GM21737 (cell line): Measurements from ENCODE around the gene ALDH1A3.

Source experiments
- ATAC-seq: cut with Tn5 transposase; IDR thresholded peaks from one replicate; pipeline ENCODE4 v1.9.1; 2021; ENCODE audit warnings: mild to moderate bottlenecking, moderate library complexity; ENCODE audit not compliant: unreplicated experiment

The ALDH1A3 gene

GRCh38 chr15:100923076-100923475, 43.4 kb downstream of the ALDH1A3 start:
- ATAC-seq, result no peak

GRCh38 chr15:100923902-100924301, 44.3 kb downstream of the ALDH1A3 start:
- no peak for ATAC-seq

GRCh38 chr15:100924436-100924835, 44.8 kb downstream of the ALDH1A3 start:
- no peak for ATAC-seq

DNA sequence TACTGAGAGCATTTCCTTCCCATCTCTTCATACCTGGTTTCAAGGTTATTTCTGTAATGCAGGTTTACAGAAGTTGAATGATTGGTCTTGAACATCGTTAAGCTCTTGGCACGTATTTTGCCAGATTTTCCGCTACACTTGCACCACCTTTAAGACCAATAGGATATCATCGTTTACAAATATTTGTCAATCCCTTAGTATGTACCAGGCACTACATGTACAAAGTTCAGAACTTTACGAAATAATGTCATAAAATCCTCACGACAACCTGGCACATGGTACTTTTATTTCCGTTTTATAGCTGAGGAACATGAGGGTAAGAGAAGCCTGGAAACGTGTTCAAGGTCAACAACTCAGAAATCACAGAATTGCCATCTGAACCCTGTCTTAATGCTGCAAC, 45.8 kb downstream of the ALDH1A3 start:
- ATAC-seq, result no peak

DNA sequence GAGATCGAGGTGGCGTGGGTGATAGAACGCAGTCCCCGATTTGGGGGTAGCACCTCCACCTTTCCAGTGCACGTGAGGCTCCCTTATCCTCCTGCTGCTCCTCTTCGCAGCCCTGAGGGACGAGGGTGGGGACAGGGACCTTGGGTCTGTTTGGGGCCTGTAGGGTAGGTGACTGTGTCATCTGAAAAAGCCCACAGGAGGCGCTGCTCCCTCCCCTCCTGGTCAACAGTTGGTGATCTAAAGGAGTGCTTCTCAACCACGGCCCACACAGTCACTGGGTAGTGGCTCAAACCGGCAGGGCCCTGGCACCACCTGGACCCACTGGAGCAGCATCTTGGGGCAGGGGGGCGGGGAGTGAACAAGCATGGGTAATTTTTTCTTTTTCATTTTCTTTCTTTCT, 46.6 kb downstream of the ALDH1A3 start:
- ATAC-seq, result no peak

DNA sequence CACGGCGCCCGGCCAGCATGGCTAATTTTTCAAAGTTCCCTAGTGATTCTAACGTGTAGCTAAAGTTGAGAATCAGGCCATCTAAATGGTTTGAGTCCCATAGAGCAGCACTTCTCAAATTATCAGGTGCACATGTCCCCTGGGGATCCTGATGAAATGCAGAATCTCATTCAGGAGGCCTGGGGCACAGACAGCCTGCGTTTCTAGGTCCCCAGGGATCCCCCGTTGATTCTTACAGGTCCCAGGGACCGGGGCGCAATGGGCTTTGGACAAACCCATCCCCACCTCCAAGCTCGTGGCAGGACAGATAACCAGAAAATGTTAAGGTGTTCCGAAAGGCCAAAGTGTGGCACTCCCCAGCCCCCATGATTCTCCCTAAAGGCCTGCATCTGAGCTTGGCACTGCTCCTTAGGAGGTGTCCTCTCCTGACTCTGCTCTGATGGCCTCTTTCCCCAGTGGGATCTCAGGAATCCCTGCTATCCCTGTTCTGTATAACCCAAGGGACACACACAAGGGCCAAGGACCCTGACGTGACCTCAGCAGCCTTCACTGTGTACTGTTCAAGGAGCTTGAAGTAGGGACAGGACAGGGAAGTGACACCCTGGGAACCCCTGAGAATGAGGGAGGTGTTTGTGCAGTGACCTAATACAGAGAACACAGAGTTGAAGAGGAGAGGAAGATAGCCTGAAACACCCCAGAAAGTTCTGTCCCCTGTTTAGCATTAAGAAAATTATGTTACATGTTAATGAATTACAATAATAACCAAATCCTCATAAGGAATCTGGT, 47.5 kb downstream of the ALDH1A3 start:
- peak; percentile 54 for ATAC-seq

- no peak for ATAC-seq
Measured at GRCh38 chr15:100928632-100929280, 49.1 kb downstream of the ALDH1A3 start.

- no peak for ATAC-seq
Measured at GRCh38 chr15:100929641-100930042, 50.0 kb downstream of the ALDH1A3 start.

- no peak for ATAC-seq
Measured at GRCh38 chr15:100930306-100930848, 50.7 kb downstream of the ALDH1A3 start.

- ATAC-seq, result no peak
Measured at GRCh38 chr15:100931143-100931890, 51.7 kb downstream of the ALDH1A3 start.

GRCh38 chr15:100932676-100933348, 53.2 kb downstream of the ALDH1A3 start:
- no peak for ATAC-seq

- no peak for ATAC-seq
Measured at GRCh38 chr15:100934166-100934565, 54.5 kb downstream of the ALDH1A3 start.

GRCh38 chr15:100934726-100935125, 55.1 kb downstream of the ALDH1A3 start:
- ATAC-seq, result no peak

- ATAC-seq, result no peak
Measured at GRCh38 chr15:100937171-100937570, 57.5 kb downstream of the ALDH1A3 start.

DNA sequence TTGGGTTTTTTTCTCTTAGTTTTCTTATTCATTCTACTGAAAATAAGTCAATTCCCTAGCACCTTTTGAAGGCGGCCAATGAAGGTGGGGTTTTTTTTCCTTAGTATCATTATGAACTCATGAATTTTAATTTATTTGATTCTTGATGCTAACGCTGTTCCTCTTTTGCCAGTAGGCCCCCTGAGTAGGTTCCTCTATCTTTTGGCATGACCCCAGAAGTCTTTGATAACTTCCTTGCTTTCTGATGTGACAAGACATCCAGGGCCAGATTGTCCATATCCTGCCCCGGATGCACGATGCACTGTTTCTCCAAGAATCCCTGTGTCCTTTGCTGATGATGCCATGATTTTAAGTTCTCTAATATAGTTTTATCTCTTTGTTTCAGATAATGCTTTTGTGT, 60.2 kb downstream of the ALDH1A3 start:
- ATAC-seq, result no peak

- peak; percentile 72 for ATAC-seq
Measured at GRCh38 chr15:100940767-100941379, 61.2 kb downstream of the ALDH1A3 start.

- ATAC-seq, result peak; percentile 51
Measured at GRCh38 chr15:100941536-100941935, 61.9 kb downstream of the ALDH1A3 start.

DNA sequence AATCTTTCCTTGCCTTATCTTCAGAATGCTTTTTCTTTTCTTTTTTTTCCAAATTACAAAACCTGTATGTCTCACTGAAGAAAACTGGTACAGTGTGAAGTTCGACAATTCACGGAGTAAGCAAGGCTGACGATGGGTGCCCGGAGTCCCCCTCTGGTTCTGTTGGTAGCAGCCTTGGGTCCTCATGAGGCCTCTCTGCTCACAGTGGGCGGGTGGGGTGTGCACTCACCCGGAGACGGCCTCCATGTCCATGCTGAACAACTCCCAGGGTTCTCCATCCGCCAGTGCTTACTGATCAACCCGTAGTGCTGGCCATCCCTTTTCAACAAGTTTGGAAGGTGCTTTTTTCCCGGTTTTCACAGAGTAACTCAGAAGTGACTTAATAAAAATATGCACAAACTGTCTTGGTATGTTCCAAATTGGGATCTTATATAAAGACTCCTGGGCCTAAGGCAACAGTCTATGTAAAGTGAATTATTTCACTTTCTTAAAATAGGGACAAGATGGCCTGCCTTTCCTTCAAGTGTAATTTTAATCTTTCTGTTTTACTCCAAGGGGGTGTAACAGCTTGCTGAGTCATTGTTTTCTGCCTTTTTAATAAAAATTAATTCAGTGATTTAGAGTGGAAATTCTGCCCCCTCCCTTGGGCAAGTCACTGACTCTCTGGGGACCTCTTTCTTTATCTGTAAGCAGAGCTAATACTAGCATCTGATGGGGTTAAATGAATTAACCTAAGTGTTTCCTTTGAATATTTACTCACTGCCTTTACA, 63.2 kb downstream of the ALDH1A3 start:
- ATAC-seq, result no peak

GRCh38 chr15:100944244-100944895, 64.7 kb downstream of the ALDH1A3 start:
- ATAC-seq, result peak; percentile 31
